ENCODE measurements around the gene FKBP6.
"Not testable (repeated sequence)": the region's sequence is repeated elsewhere in the genome, so short reads cannot be mapped to it uniquely, and the experiment has no call there.

FKBP6 gene

DNA sequence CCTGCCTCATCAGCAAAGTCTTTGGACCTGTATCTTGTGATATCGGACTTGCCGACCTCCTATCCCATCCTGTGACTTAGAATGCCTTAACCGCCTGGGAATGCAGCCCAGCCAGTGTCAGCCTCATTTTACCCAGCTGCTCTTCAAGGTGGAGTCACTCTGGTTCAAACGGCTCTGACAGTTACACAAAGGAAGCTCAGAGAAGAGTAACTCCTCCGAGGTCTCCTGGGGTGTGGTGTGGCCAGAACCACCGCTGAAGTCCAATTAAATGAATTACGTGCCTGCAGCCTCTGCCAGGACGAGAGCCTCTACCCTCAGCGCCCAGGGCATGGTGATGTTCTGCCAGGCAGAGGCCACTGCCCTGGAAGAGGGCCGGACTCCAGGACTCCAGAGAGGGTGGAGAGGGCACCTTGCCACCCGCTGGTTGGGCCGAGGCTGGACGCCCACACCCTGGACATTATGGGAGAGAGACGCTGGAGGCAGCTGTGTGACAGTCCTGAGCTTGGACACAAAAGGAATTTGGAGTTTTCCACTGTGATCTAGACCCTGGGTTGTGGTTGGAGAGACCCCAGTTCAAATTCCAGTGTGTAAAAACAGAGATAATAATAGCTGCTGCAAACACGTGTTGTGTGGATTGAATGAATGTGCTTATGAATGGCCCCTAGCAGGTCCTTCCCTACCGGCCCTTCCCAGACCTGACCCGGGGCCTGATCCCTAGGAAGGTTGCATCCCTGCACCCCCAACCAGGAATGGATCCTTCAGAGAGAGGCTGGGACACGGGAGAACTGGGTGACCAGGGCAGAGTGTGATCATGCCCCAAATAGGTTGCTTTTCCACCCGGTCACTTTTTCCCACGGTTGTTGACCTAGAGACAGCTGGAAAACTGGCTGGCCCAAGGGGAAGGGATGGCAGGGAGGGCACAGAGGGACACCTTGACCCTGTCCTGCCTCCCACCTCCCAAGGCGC lies 67.9 kb downstream of the FKBP6 start:
- DNase-seq = no peak

DNA sequence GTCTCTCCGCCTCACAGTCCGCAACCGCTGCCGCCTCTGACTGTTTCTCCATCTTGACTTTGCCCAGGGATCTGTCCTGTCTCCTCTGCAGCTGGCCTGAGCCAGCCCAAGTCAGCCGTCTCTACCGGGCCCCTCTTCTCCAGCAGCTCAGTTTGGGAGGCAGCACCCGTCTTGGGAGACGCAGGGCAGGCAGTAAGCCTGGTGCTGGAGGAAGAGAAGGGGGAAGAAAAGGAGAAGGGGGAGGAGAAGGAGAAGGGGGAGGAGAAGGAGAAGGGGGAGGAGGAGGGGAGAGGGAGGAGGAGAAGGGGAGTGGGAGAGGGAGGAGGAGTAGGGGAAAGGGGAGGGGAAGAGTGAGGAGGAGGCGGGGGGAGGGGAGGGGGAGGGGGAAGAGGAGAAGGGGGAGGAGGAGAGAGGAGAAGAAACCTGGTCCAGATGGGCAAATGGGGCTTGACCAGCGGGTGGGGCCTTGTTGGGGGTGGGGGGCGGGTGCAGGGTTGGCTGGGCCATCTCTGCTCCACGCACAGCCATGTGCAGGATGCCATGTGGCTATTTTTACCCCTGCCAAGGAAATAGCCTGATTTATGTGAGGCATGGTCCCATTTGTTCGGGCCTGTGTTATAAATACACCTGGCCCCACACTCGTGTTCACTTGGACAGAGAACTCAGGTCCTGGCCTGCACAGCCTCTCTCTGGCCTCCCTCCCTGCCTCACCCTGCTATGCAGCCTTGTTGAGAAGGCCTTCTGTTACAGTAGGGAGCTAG lies 69.7 kb downstream of the FKBP6 start:
- DNase-seq = no peak

DNA sequence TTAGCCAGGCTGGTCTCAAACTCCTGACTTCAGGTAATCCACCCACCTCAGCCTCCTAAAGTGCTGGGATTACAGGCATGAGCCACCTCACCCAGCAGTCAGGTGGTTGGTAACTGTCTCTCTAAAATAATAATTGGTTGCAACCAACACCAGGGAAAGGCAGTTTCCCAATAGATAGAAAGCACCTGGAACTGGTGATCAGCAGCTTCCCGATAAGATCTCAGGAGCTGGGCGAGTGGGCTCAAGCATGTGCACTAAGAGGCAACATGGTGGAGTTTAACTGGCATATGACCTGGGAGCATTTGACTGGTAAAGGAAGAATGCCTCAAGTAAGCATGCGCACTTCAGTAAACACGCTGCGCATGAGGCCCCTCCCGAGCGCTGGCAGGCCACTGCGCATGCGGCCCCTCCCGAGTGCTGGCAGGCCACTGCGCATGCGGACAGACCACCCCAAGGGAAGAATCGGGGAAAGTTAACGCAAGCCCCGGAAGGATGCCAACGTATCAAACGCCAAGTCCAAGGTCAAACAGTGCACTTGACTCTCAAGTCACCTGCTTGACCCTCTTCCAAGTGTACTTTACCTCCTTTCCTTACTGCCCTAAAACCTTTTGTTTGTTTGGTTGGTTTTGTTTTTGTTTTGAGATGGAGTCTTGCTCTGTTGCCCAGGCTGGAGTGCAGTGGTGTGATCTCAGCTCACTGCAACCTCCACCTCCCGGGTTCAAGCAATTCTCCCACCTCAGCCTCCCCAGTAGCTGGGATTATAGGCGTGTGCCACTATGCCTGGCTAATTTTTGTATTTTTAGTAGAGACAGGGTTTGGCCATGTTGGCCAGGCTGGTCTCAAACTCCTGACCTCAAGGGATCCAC lies 71.5 kb downstream of the FKBP6 start:
- not testable (repeated sequence) for DNase-seq

DNA sequence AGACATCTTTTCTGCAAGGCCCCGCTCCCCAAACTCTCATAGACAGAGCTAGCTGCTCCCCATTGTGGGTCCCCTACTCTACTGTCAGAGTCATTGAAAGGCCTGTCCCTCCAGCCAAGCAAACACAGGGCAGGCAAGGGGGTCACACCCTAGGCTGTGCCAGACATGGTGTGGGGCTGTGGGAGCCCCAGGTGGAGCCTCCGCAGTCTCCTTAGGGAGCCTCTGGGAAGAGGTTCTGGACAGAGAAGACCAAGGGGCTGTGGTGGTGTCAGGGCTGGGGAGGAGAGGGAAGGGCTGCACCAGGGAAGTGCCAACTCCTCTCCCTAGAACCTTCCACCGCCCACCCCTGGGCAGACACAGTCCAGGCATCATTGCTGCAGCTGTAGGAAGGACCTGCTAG lies 76.9 kb downstream of the FKBP6 start:
- DNase-seq = not testable (repeated sequence)
